A549 treated with Hydrocortisone at 1 μM for 4 hours (cell line): ENCODE data around the gene MAP6D1. TPM values are rescaled to one million over a fixed set of nuclear protein-coding genes. Genes with fewer than 3 reads are reported as not detected.

ENCODE experiments used
- total RNA-seq: library from RNA; stranded (reverse); fragments of 200-300 nt; extraction: Qiagen RNA extraction; gene quantifications from 5 replicates; pipeline ENCODE4 v1.2.3, GENCODE V29; 2022

The MAP6D1 gene
- total RNA-seq = 5.6 to 7.2 TPM (median 6.6 TPM) in 5 replicates

GRCh38 chr3:183825456-183826161, at the start of gene MAP6D1:
MAP6D1 (minus strand) TSS chr3:183825577; CDS start chr3:183825547, 30 bp downstream.

Other genes with a start within 250 kb of the MAP6D1 start
- gene KLHL24, start 190.0 kb downstream of the MAP6D1 start, total RNA-seq = 5.5 to 9.2 TPM (median 6.7 TPM) in 5 replicates
- 10.3 to 13.8 TPM (median 12.2 TPM) in 5 replicates for gene YEATS2, start 127.8 kb downstream of the MAP6D1 start, total RNA-seq
- gene PARL, start 59.3 kb upstream of the MAP6D1 start, total RNA-seq = 58.2 to 74.9 TPM (median 66.4 TPM) in 5 replicates
- 13.2 to 17.8 TPM (median 15.7 TPM) in 5 replicates for gene ABCC5, start 192.3 kb upstream of the MAP6D1 start, total RNA-seq
- not detected in 5 replicates for gene HTR3D, start 206.2 kb upstream of the MAP6D1 start, total RNA-seq
- gene HTR3C, start 227.5 kb upstream of the MAP6D1 start, total RNA-seq = not detected in 5 replicates